ENCODE data around the gene GPR15LG.

GPR15LG gene

DNA sequence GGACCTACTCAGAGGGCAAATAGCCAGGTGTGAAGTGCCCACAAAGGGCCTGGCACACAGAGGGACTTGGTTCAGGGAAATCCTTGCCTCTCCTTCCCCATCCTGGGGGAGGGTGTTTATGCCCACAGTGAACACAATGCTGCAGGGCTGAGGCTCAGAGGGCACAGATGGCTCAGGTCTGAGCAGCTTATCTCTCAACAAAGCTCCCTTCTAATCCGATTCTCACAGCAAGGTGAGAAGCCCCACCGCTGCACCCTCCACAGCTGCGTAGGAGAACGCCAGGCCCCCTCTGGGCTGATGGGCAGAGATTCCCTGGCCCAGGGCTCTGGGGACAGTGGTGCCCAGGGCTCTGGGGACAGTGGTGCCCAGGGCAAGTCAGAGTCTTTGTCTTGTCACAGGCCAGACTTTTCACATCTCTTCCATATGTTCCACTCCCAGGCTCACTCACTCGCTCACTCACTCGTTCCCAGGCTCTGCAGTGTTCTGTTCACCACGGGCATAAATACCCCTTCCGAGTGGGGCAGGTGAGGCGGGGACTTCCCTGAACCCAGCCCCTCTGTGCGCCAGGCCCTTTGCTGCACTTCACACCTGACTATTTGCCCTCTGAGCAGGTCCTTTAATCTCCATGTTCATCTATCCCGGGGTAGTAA lies 12.1 kb downstream of the GPR15LG start:
- no peak overlapping the region for H3K27ac ChIP-seq
- TF ChIP-seq ZFX (IDR thresholded peaks at IDR 0.05) = no peak
- TF ChIP-seq, protein P1, sequence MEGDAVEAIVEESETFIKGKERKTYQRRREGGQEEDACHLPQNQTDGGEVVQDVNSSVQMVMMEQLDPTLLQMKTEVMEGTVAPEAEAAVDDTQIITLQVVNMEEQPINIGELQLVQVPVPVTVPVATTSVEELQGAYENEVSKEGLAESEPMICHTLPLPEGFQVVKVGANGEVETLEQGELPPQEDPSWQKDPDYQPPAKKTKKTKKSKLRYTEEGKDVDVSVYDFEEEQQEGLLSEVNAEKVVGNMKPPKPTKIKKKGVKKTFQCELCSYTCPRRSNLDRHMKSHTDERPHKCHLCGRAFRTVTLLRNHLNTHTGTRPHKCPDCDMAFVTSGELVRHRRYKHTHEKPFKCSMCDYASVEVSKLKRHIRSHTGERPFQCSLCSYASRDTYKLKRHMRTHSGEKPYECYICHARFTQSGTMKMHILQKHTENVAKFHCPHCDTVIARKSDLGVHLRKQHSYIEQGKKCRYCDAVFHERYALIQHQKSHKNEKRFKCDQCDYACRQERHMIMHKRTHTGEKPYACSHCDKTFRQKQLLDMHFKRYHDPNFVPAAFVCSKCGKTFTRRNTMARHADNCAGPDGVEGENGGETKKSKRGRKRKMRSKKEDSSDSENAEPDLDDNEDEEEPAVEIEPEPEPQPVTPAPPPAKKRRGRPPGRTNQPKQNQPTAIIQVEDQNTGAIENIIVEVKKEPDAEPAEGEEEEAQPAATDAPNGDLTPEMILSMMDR (conservative IDR thresholded peaks at IDR 0.05) = no peak

DNA sequence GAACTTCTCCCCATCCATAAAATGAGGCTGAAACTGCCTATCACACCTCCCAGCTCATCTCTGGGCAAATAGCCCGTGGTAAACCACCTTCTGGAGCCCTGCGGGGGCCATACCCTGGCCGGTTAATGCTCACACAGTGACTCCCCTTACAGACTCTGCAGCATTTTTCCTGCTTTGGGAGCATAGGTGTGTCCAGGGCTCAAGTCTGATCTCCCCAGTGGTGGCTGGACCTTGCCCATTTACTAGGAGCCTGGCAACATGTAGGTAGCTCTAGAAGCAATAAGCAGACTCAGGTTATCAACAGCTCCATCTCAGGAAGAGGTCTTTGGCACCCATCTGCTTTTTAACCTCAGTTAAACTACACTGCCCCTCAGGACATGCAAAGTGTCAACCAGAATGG lies 15.2 kb downstream of the GPR15LG start:
- H3K27ac ChIP-seq = no peak overlapping the region
- TF ChIP-seq ZFX (IDR thresholded peaks at IDR 0.05) = no peak
- TF ChIP-seq, protein P1 (conservative IDR thresholded peaks at IDR 0.05) = no peak

GRCh38 chr10:84190621-84191020 lies 17.0 kb downstream of the GPR15LG start:
- H3K27ac ChIP-seq = no peak overlapping the region
- TF ChIP-seq ZFX (IDR thresholded peaks at IDR 0.05) = no peak
- TF ChIP-seq, protein P1 (conservative IDR thresholded peaks at IDR 0.05) = no peak

GRCh38 chr10:84191106-84191505 lies 17.5 kb downstream of the GPR15LG start:
- TF ChIP-seq ZFX (IDR thresholded peaks at IDR 0.05) = no peak
- TF ChIP-seq, protein P1 (conservative IDR thresholded peaks at IDR 0.05) = no peak
- H3K27ac ChIP-seq = no peak overlapping the region

- no peak overlapping the region for H3K27ac ChIP-seq
- TF ChIP-seq, protein P1 (conservative IDR thresholded peaks at IDR 0.05) = no peak
- TF ChIP-seq ZFX (IDR thresholded peaks at IDR 0.05) = no peak
Measured at GRCh38 chr10:84193327-84193726, 19.7 kb downstream of the GPR15LG start.

GRCh38 chr10:84193846-84194423 lies 20.3 kb downstream of the GPR15LG start:
- TF ChIP-seq ZFX (IDR thresholded peaks at IDR 0.05) = no peak
- no peak overlapping the region for H3K27ac ChIP-seq

- TF ChIP-seq, protein P1 (conservative IDR thresholded peaks at IDR 0.05) = no peak
- TF ChIP-seq ZFX (IDR thresholded peaks at IDR 0.05) = no peak
- H3K27ac ChIP-seq = no peak within 1 kb of the TSS
Measured at GRCh38 chr10:84194424-84195043, 20.9 kb downstream of the GPR15LG start, which contains the start of gene CDHR1. TSS of gene CDHR1 (plus strand) at chr10:84194537. CDS start at chr10:84194761, 224 bp downstream.
